T follicular helper cell (primary cell): ENCODE data around the gene ZNF227.
"Not testable (repeated sequence)": the region's sequence is repeated elsewhere in the genome, so short reads cannot be mapped to it uniquely, and the experiment has no call there.

Experiments used
- DNase-seq: peaks from one replicate; pipeline ENCODE4 v3.0.0-alpha.2; 2020; ENCODE audit warnings: low read depth

Gene ZNF227

DNA sequence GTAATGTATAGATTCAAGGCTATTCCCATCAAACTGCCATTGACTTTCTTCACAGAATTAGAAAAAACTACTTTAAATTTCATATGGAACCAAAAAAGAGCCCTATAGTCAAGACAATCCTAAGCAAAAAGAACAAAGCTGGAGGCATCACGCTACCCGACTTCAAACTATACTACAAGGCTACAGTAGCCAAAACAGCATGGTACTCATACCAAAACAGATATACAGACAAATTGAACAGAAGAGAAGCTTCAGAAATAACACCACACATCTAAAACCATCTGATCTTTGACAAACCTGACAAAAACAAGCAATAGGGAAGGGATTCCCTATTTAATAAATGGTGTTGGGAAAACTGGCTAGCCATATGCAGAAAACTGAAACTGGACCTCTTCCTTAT, 40.0 kb downstream of the ZNF227 start:
- DNase-seq = not testable (repeated sequence)

DNA sequence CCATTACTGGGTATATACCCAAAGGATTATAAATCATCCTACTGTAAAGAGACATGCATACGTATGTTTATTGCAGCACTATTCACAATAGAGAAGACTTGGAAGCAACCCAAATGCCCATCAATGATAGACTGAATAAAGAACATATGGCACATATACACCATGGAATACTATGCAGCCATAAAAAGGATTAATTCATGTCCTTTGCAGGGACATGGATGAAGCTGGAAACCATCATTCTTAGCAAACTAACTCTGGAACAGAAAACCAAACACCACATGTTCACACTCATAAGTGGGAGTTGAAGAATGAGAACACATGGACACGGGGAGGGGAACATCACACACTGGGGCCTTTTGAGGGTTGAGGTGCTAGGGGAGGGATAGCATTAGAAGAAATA, 41.1 kb downstream of the ZNF227 start:
- not testable (repeated sequence) for DNase-seq

DNA sequence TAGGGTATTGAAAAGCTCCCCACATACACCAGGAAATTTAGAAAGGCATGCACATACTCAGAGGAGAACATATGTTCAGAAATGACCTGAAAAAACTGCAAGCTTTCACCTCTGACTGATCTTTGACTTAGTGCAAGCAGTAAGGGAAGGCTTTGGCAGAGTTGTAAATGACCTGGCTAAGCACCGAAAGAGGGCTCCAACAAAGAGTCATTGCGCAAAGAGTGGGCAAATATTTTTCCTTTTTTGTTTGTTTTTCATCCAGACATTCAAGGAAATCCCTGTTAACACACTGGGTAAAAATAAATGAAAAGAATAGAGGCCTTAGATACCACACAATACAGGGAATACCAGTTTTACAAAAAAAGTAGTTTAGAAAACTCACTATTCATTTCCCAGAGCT, 42.2 kb downstream of the ZNF227 start:
- DNase-seq = no peak

DNA sequence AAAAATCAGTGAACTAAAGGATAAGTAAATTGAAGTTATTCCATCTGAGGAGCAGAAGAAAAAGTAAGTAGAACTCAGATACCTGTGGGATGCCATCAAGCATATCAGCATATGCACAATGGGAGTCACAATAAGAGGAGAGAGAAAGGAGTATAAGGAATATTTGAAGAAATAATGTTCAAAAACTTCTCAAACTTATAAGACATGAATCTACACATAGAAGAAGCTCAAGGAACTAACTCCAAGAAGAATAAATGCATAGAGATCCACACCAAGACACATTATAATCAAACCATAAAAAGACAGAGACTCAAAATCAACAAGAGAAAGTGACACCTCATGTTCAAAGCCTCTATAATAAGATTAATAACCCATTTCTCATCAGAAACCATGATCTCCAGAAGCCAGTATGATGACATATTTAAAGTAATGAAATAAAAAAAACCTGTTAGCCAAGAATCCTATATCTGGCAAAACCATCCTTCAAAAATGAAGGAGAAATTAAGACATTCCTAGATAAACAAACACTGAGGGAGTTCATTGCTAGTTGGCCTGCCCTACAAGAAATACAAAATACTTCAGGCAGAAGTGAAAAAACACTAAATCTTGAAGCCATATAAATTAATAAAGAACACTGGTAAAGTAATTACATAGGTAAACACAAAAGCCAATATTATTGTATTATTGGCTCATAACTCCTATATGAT, 43.5 kb downstream of the ZNF227 start:
- no peak for DNase-seq

DNA sequence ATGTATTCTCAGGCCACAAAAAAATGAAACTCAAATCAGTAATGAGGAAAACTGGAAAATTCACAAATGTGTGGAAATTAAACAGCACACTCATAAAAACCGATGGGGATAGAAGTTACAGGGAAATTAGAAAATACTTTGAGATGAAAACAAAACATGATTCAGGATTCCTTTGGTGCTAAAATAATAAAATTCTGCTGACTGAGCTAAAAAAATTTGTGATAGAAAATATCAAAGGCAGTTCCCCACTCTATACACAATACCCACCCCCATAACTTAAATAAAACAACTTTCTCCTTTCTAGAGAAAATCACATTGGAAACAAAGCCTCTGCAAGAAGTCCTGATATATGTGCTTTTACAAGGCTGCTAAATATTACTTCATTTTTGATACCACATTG, 45.8 kb downstream of the ZNF227 start:
- DNase-seq = no peak

DNA sequence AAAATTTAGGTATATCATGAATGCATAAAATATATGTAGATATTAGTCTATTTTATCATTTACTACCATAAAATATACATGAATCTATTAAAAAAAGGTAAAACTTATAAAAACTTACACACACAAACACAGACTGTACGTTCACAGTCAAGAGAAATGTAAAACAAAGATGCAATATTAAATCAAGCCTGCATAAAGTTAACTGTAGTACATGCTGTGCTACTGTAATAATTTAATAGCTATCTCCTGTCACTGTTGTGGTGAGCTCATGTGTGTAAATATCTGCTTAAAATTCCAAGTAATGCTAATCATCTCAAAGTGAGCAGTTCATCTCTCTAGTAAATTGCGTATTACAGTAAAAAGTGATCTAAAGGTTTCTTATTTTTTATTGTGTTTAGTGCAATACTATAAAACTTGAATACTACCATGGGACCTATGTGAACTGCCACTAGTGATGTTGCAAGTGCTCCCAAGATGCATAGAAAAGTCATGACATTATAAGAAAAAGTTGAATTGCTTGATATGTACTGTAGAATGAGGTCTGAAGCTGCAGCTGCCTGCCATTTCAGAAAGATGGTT, 46.6 kb downstream of the ZNF227 start:
- no peak for DNase-seq

DNA sequence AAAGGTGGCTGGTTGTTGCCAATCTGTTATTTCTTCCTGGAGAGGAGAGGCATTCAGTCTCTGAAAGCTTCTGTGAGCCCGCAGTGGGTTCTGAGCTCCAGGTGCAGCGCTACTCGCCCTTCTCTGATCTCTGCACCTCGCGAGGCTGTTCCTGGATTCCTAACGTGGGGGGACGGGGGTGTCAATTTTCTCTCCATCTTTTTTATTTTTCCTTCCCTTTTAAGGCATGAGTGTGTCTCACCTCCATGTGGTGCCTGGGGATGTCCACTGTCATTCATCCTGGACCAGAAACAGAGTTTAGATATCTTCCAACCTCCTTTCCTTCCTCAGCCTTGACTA, 48.0 kb downstream of the ZNF227 start:
- DNase-seq = no peak

DNA sequence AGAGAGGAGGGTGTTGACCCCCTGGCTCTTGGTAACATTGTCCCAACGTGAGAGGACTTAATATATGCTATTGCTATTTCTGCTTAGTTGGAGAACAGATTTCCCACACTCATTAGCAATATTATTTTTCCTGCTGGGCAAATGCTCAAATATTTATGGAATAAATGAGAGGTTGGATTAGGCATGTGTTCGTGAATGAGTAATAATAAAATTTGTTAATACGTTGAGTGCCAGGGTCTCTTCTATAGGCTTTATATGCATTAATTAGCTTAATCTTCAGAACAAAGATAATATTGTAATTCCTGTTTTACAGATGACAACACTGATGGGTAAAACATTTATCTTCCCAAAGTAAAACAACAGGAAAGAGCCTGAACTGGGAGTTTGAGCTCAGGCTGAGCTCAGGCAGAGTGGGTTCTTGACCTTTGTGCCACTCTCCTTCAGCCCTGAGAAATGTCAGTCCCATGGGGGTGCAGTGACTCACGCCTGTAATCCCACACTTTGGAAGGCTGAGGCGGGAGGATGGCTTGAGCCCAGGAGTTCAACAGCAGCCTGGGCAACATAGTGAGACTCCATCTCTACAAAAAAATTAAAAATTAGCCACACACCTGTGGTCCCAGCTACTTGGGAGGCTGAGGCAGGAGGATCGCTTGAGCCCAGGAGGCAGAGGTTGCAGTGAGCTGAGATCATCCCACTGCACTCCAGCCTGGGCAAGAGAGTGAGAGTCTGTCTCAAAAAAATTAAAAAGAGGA, 48.5 kb downstream of the ZNF227 start:
- DNase-seq = no peak

DNA sequence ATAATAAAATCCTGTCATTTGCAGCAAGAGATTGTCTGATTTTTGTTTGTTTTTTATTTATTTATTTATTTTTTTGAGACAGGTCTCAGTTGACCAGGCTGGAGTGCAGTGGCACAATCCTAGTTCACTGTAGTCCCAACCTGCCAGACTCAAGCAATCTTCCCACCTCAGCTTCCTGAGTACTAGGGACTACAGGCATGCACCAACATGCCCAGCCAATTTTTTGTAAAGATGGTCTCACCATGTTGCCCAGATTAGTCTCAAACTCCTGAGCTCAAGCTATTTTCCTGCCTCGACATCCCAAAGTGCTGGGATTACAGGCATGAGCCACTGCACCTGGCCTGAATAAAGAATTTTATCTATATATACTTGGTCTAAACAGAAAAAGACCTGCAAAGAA, 65.0 kb downstream of the ZNF227 start:
- no peak for DNase-seq

DNA sequence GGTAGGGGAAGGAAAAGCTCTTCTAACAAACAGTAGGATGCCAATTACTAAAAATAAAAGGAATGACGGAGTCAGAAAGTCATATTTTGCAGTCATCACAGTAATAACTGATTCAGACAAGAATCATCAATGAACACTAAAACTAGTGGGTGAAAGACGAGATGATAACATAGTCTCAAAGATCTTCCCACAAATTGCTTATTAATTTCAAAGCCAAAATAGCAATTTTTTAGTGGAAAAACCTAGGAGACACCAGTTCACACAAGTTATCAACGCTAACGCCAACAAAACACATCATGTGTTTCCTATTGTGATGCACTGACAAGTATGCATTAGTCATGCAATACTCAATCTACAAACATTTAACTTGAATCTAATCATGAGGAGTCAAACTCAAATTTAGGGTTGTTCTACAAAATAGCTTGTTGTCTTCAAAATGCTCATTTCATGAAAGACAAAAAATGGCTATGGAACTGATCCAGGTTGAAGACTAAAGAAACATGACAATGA, 65.9 kb downstream of the ZNF227 start:
- DNase-seq = no peak

DNA sequence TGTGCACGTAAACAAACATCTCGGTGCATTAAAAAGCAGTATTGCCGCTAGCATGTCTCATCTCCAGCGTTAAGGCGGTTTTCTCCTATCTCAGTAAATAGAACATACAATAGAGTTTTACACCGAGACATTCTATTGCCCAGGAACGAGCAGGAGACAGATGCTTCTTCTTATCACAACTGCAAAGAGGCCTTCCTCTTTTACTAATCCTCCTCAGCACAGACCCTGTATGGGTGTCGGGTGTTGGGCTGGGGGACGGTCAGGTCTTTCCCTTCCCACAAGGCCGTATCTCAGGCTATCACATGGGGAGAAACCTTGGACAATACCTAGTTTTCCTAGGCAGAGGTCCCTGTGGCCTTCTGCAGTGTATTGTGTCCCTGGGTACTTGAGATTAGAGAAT, 68.6 kb downstream of the ZNF227 start:
- DNase-seq = no peak

DNA sequence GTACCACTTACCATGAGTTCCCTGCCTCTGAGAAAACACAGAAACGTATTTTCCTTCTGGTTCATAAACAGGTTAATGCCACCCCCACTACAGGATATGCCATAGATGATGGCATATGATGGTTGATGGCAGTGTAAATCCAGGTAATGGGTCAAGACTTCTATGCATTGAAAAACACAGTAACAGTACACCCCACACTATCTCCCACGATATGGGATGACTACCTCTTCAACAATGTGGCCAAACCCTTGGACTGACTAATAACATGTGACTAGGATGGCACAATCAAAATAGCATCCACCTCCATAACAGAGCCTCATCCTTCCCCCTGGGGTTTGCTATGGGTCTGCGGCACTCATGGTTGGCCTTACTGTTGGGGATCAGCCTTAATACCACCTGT, 70.5 kb downstream of the ZNF227 start:
- no peak for DNase-seq

DNA sequence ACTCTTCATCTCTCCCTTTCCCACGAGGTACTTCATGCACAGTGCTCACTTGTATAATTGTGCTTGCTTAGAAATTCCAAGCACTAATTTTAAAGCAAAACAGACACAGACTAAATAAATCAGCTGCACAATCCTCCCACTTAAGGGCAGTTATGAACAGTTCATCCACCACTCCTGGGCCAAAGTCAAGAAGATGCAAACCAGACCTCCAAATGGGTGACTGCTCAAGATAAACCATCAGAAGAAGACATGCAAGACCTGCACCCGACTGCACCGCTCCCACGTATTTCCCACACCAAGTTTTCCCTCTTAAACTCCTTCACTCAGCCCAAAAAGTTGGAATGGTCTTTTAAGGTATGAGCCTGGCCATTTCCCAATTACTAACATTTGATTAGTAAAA, 72.6 kb downstream of the ZNF227 start:
- DNase-seq = no peak
